Stimulated activated CD8-positive, alpha-beta memory T cell treated with anti-CD3 and anti-CD28 coated beads, Interleukin-12 subunit alpha, Interleukin-12 subunit beta, amount 100 ng/mL, for 1 hour (primary cell): ENCODE data around the gene RTL10.
"Not testable (repeated sequence)": the region's sequence is repeated elsewhere in the genome, so short reads cannot be mapped to it uniquely, and the experiment has no call there.

Experiments used
- DNase-seq: peaks from one replicate; pipeline ENCODE4 v3.0.0-alpha.2; 2020; ENCODE audit warnings: low read depth

The RTL10 gene

DNA sequence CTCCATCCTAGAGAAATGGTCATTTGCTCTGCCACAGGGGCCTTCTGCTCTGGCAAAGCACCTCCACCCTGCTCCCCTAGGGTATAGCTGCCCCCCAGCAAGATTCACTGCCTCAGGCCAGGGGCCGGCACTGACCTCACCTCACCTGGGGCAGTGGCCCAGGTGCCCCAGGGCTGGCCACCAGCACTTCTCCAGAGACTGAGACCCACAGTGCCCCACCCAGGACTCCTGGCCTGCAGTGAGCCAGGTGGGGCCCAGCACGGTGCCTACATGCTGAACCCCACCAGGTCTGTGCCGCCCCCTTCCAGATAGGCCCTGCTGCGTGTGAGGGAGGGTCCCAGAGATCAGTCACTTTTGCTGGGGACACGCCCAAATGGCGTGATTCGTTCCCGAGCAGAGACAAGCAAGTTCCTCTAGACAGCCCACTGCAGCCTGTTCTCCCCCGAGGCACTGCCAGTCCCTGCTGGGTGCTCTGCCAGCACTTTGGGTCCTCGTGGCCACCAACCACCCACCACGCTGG, 10.8 kb downstream of the RTL10 start:
- DNase-seq: no peak

DNA sequence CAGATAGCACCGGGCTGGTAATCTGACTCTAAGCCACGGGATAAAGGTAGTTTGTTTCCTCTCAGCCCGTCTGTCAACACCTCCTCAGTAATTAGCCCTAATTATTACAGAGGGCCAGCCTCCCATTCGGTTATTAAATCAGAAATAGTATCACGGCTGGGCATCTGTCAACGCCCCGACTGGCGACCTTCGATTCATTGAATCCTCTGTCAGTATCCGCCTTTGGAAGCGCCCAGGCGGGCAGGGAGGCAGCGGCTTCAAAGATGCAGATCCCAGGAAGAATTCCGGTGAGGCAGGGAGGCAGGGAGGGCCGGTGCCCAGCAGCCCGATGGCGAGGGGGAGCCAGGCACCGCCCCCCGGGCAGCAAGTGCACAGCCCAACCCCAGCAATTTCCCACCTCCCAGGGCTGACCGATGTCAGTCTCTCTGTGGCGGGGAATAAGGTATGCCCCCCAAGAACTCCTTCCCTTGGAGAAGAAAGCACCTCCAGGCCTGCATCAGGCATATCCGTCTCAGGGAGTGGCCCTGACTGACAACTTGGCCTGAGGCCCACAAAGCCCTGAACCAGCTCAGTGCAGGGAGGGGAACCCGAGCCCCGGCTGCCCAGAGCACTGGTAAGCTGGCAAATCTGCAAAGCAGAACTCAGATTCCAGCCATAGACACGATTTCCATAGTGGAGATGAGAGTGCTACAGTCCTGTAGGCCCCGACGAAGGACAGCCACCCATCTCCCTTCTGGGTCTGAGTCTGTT, 11.4 kb downstream of the RTL10 start:
- DNase-seq: no peak

DNA sequence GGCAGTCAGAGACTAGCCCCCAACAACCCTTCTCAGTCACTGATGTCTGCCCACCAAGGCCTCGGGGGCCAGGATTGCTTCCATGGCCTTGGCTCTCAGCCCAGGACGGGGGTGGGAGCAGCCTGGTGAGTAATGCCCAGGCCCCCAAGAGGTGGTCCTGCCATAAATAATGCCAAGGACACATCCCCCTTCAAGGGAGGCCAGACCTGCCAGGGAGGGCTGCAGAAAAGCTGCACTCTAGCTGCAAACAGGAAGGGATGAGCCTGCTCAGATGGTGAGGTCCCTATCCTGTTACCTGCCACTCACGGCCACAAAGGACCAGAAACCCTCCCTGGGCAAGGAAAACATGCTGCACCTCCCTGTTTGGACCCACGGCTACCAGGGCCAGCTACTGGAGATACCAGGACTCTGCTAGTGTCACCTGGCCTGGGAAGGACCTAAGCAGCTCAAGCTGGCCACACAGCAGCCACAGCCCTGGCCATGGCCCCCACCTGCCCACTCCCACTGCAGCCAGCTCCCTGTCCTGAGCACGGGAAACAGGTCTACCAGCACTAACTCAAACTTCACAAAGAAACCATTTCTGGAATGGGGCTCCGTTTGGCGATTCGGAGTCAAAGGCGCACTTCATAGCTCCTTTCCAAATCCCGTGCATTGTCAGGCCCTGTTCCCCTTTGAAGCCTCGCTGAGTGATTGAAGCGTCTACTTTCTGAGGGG, 12.1 kb downstream of the RTL10 start:
- DNase-seq: no peak

DNA sequence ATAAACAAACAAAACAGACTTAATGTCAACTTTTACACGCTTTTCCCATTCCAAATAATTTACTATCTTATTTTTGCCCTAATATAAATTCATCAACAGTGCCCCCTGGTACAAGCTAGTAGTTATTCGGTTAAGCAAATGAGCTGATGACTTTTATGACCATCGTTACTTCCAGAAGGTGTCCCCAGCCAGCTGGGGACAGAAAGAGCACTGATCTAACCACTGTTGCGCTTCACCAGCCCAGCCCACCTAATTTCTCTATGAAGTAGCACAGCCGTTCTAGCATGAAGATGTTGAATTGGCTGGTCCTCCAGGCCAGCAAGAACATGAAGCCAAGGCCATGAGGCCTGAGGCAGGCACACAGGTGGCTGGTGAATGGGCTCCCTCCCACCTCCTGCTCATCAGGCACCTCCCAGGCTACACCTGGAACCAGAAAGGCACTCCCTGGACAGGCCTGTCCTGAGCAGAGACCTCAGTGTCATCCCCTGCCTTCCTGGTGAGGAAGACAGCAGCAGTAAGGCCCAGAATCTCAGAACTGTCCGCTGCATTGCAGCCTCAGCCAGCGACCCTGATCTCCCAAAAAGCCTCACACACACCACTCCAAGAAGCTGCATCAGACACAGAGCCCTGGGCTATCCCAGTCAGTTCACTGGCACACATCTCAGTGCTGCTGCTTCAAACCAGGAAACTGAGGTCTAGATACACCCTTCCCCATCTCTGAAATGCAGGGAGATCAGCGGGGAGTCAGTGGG, 12.9 kb downstream of the RTL10 start:
- no peak for DNase-seq

DNA sequence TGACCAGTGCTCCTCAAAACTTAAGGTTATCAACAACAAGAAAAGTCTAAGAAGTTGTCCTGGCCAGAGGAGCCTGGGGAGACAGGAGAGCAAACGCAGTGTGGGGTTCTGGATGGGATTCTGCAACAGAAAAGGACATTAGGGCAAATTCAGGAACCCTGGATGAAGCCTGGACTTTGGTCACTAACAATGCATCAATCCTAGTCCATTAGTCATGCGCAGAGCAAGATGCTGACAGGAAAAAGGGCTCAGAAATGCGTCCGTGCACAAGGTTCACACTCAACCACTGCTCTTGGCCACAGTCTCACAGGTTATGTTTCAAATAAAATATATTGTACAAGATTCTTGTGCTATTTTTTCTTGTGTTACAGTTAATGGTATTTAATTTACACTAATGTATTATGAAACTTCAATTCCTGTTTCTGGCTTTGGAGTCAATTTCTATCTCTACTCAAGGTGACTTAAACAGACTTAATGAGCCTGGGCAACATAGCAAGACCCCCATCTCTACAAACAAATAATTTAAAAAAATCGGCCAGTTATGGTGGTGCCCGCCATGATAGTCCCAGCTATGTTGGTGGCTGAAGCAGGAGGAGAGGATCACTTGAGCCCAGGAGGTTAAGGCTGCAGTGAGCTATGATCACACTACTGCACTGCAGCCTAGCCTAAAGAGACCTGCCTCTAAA, 13.6 kb downstream of the RTL10 start:
- no peak for DNase-seq

DNA sequence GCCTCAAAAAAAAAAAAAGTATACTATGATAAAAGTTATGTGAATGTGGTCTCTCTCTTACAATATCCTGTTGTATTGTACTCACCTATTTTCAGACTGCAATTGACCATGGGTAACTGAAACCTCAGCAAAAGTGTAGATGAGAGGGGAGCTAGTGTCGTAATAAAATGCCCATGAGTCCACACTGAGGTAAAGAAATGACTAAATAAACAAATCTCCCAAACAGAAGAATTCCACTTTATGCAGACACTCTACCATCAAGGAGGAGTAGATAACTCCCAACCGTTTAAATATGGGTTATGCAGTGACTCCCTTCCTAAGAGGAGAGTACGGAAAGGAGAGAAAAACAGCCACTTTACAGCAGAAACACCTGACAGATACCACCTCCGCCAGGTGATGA, 14.6 kb downstream of the RTL10 start:
- DNase-seq: no peak

DNA sequence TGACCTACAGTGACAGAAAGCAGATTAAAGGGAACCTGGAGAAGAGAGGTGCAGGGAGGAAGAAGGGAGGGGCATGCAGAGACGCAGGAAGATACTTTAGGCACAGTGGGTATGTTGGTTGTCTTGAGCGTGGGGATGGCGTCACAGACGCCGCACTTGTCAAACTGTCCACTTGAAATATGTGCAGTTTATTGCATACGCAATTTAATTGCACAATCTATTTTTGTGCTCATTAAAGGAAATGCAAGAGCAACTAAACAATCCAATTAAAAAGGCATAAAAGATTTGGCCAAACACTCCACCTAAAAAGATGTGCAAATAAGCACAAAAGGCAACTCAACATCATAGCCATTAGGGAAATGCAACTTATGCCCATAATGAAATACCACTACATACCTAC, 16.8 kb downstream of the RTL10 start:
- DNase-seq: no peak

DNA sequence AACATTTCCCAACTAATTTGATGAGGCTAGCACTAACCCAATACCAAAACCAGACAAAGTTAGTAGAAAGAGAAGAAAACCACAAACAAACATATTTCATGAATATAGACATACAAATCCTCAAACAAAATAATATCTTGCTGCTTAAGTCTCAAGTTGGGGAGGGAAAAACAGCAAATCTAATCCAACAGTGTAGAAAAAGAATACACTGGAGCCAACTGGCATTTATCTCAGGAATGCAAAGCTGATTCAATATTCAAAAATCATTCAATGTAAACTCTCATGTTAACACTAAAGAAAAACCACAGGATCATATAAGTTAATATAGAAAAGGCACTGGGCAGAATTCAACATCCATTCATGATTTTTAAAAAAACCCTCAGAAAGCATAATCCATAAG, 18.2 kb downstream of the RTL10 start:
- no peak for DNase-seq

DNA sequence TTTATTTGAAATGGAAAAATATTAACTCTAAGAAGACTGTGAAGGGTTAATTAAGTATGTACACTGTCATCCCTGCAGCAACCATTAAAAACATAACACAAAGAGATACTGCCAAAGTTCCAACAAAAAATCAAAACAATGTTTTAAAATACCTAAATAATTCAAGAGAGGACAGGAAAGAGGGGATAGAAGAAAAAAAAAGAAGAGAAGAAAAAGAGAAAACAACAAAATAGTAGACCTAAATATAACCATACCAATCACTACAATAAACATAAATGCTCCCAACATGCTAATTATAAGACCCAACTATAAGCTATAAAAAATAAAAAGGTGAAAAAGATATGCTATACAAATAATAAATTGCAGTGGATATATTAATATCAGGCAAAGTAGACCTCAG, 20.1 kb downstream of the RTL10 start:
- DNase-seq: no peak

DNA sequence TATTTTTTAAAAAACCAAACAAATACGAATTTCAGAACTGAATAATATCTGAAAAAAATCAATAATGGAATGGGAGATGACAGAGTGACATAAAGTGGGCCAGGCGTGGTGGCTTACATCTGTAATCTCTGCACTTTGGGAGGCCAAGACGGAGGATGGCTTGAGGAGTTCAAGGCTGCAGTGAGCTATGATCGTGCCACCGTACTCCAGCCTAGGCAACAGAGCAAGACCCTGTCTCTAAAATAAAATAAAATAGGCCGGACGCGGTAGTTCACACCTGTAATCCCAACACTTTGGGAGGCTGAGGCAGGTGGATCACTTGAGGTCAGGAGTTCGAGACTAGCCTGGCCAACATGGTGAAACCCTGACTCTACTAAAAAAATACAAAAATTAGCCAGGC, 21.3 kb downstream of the RTL10 start:
- DNase-seq: not testable (repeated sequence)

DNA sequence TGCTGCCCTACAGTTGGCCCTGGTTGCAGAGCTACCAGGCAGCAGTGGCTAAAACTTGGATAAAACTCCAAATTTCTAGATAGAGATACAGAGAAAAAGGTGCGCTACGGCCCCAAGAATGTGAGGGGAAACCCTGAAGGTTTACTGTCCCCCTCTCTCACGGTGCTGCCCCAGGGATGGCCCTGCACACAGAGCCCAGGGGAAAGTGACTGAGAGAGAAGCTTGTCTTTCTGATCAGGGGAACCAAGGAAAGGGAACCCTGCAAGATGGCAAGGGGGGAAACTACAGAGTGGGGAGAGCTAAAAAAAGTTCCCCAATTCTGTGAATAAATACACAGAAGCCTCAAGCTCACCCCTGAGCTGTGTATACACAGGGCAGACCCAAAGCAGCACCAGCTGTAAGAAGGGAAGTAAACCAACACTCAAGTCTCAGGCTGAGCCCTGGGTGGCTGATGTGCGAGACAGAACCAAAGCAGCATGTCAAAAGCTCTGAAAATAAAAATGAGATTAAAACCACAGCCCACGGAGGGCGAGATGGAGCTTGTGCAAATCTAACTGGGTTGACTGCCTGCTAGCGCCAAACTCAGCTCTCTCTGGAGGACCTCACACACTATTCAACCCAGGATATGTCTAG, 22.1 kb downstream of the RTL10 start:
- DNase-seq: no peak

DNA sequence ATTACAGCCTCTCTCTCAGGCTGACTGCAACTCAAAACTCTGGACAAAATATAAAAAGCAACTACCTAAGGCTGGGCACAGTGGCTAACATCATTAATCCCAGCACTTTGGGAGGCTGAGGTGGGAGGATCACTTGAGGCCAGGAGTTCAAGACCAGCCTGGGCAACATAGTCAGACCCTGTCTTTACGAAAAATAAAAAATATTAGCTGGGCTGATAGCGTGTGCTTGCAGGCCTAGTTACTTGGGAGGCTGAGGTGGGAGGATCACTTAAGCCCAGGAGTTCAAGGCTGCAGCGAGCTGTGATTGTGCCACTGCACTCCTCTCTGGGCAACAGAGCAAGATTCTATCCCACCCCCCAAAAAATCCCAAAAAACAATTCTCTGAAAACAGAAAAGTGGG, 22.7 kb downstream of the RTL10 start:
- not testable (repeated sequence) for DNase-seq

DNA sequence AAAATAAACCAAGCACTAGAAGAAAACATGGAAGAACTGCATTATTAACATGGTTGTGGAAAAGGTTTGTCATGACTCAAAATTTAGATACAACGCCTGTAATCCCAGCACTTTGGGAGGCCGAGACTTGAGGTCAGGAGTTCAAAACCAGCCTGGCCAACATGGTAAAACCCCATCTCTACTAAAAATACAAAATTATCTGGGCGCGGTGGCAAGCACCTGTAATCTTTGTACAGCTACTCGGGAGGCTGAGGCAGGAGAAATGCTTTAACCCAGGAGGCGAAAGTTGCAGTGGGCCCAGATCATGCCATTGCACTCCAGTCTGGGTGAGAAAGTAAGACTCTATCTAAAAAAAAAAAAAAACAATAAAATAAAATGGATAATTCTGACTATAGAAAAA, 23.7 kb downstream of the RTL10 start:
- DNase-seq: no peak

DNA sequence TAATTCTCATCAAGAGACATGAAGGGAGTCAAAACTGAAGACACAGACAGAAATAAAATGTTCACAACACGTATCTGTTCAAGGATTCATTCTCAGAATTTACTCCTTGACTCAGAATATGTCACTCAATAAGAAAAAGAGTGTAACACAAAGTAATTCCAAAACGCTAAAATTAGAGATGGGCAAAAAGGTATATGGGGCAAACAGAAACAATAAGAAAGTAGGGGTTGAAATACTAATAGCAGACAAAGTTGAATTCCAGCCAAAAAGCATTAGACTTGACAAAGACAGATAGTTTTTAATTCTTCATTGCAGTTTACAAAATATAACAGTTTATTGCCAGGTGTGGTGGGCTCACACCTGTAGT, 26.7 kb downstream of the RTL10 start:
- no peak for DNase-seq

DNA sequence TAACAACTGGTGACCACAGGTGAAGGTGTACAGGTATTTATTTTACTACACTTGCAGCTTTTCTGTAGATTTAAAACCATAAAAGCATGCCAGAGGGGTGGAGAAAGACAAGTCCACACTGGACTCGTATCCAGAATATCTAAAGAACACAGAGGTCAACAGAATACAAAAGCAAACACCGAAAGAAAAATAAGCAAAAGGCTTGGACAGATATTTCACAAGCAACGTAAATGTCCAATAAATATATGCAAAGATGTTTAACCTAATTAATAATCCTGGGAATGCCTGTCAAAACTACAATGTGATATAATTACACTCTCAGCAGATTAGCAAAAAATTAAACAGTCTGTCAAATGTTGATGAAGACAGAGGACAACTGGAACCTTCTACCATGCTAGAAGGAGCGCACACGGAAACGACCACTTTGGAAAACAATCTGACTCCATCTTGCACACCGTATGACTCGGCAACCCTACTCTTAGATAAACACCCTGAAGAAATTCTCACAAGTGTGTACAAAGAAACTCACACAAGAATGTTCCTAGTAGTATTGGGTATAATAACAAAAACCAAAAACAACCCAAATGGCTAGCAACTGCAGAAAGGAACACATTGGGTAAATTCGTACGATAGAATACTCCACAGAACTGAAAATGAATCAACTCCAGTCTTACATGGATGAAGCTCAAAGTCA, 27.2 kb downstream of the RTL10 start:
- no peak for DNase-seq

DNA sequence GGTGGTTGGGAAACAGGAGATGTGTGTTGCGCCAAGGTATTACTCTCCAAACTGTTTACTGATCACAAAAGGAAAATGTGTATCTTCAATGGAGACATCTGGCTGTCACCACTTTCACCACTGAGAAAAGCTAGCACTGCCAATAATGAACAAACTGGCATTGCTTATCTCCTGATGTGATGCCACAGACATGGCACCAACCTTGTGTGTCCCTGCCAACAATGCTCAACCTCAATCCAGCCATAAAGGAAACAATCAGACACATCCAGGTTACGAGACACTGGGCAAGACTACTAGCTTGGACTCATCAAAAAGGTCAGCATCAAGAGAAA, 28.1 kb downstream of the RTL10 start:
- DNase-seq: no peak

DNA sequence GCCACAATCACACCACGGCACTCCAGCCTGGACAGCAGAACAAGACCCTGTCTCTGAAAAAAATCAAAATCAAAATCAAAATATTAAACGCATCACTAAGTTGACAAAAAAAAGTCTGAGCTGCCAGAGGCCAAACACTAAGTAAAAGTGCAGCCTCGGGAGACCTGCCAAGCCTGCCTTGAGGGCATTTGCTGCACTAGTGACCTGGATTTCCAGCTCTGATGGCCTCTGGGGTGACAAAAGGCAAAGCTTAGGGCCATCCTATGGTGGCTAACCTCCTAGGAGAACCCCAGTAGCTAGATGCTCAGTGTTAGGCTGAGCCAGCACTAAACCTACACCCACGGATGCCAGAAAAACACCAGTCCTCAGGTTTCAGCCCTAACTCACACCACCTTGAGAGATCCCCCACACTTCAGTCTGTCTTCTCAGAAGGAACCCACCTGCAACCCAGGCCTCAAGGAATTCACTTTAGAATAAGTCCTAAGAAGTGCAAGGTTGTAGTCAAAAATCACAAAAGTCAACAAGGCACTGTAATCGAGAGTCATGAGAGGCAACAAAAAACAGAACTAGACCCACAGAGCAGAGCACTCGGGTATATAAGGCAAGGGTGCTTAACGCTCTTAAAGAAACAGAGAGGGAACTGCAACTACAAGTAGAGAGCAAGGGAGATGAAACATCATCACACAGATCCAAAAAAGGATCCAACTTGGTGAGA, 28.6 kb downstream of the RTL10 start:
- no peak for DNase-seq

DNA sequence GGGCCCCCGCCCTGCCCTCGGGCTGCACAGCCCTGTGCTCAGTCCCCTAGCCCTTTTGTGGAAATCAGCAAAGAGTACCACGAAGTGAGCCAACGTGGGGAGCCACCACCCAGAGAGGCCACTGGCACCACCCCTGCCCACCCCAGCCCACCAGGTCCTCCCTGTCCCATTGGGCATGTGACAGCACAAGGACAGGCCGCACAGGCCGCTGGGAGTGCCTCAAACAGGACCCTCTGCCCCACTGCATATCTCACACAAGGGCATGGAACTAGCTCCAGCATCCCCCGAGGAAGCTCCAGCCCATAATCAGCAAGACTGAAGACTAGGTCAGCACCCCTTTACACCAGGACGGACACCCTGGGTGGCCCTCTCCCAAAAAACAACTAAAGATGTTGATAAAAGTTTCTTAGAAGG, 29.7 kb downstream of the RTL10 start:
- DNase-seq: no peak

DNA sequence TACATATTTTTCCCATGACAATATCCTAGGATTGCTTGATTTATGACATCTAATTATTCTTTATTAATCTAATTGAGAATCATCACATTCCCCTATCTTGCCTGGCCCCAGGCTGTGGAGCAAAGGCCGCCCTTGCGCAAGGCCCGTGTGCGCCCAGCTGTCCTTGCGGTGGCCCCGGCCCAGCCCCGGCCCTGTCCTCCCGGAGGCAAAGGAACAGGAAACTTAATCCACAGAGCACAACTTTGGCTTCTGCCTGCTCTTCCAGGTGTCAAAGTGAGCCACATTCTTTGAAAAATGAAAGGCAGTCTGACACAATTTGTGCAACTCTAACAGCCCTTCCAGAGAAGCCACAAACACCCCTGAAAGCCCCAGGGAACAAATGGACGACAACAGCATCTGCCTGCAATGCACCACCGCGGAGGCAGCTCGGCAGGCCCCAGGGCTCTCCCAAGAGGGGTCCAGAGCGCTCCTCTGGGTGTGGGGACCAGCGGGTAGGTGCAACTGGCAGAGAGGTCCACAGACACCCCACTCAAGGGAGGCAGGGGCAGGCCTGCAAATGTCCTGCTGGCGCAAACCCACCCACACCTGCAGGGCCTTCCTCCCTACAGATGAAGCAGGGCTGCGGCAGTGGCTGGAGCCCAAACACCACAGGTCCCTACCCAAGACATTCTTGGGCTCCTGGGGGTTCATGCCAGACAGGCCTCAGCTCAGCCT, 30.3 kb downstream of the RTL10 start:
- DNase-seq: no peak

DNA sequence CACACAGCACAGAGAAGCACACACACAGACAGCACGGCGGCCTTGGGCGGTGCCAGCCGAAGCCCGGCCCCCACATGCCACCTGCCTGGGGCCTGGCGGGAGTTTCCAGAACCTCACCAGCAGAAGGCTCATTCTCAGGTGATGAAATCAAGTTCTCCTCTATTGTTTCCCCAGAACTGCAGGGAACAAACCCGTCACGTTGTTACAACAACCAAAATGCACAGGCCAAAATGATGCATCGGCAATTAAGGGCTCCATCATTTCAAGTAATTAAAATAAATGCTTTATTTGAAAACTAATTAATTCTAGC, 30.8 kb downstream of the RTL10 start:
- no peak for DNase-seq
